Central memory CD8-positive, alpha-beta T cell (primary cell): Measurements from ENCODE around the gene WNT6.
A peak's percentile ranks its signal among the peaks of the same experiment; 100 is the strongest.

Experiments used
- ATAC-seq: fragments of 150-1000 bp; cut with Tn5 transposase; replicated peaks from 2 replicates; pipeline ENCODE4 v1.10.0; 2022; ENCODE audit warnings: mild to moderate bottlenecking, moderate FRiP score, moderate number of reproducible peaks; ENCODE audit not compliant: poor library complexity, severe bottlenecking; ENCODE audit errors: extremely low read depth
- DNase-seq, 2 donors: peaks; one replicate each; pipeline ENCODE4 v3.0.0; 2021; ENCODE audit warnings: low spot score in 2 of 2
- H3K27ac Mint-ChIP-seq: one replicate; pipeline ENCODE4 v1.8.0; 2022; ENCODE audit warnings: low read depth, mild to moderate bottlenecking, moderate library complexity, mixed read lengths
- H3K27me3 Mint-ChIP-seq: one replicate; pipeline ENCODE4 v1.8.0; 2022; ENCODE audit warnings: mixed read lengths
- H3K36me3 Mint-ChIP-seq: one replicate; pipeline ENCODE4 v1.8.0; 2022; ENCODE audit warnings: mild to moderate bottlenecking, moderate library complexity, mixed read lengths; ENCODE audit not compliant: insufficient read depth
- H3K4me1 Mint-ChIP-seq: one replicate; pipeline ENCODE4 v1.8.0; 2022; ENCODE audit warnings: mixed read lengths
- H3K4me3 Mint-ChIP-seq: one replicate; pipeline ENCODE4 v1.8.0; 2022; ENCODE audit warnings: mild to moderate bottlenecking, moderate library complexity, mixed read lengths
- H3K9me3 Mint-ChIP-seq: one replicate; pipeline ENCODE4 v1.8.0; 2022; ENCODE audit warnings: mixed read lengths

The WNT6 gene

GRCh38 chr2:218865999-218866398 lies 6.4 kb downstream of the WNT6 start:
- Mint-ChIP-seq H3K4me3 (no peak overlapping the region), H3K4me1 (peaks cover 9% of the 10 kb centered on the region), H3K9me3 (no peaks in the 10 kb centered on the region)

GRCh38 chr2:218867900-218868299 lies 8.3 kb downstream of the WNT6 start:
- Mint-ChIP-seq H3K27me3 (peaks cover 74% of the 10 kb centered on the region), H3K27ac (no peak overlapping the region), H3K4me1 (peaks cover 23% of the 10 kb centered on the region), H3K4me3 (no peak overlapping the region), H3K36me3 (peaks cover 3% of the 10 kb centered on the region), H3K9me3 (no peaks in the 10 kb centered on the region)
- DNase-seq (no peak), ATAC-seq (no peak)

More at GRCh38 chr2:218865999-218866398, 6.4 kb downstream of the WNT6 start:
- ATAC-seq (no peak), DNase-seq (no peak)
- Mint-ChIP-seq H3K27ac (no peak overlapping the region), H3K27me3 (peaks cover 75% of the 10 kb centered on the region), H3K36me3 (no peaks in the 10 kb centered on the region)

- ATAC-seq (no peak), DNase-seq (no peak)
- H3K4me1 Mint-ChIP-seq = peaks cover 27% of the 10 kb centered on the region
- peaks cover 69% of the 10 kb centered on the region for H3K27me3 Mint-ChIP-seq
- H3K27ac Mint-ChIP-seq = no peak overlapping the region
- H3K36me3 Mint-ChIP-seq = peaks cover 3% of the 10 kb centered on the region
- no peaks in the 10 kb centered on the region for H3K9me3 Mint-ChIP-seq
- H3K4me3 Mint-ChIP-seq = no peak overlapping the region
Observed at GRCh38 chr2:218869064-218869463, 9.5 kb downstream of the WNT6 start.

DNA sequence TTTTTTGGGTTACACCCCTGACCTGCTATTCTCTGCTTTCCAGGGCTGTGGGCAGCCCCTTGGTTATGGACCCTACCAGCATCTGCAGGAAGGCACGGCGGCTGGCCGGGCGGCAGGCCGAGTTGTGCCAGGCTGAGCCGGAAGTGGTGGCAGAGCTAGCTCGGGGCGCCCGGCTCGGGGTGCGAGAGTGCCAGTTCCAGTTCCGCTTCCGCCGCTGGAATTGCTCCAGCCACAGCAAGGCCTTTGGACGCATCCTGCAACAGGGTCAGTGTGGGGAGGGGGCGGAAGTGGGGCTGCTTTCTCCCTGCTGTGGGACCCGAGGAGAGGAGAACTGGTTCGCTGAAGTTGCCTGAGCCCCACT lies 11.4 kb downstream of the WNT6 start:
- Mint-ChIP-seq H3K4me1 (peaks cover 27% of the 10 kb centered on the region), H3K27me3 (peaks cover 56% of the 10 kb centered on the region), H3K27ac (no peak overlapping the region), H3K36me3 (peaks cover 3% of the 10 kb centered on the region), H3K9me3 (no peaks in the 10 kb centered on the region), H3K4me3 (peak overlapping the region; percentile 70)
- DNase-seq (no peak), ATAC-seq (peak; percentile 12)

DNA sequence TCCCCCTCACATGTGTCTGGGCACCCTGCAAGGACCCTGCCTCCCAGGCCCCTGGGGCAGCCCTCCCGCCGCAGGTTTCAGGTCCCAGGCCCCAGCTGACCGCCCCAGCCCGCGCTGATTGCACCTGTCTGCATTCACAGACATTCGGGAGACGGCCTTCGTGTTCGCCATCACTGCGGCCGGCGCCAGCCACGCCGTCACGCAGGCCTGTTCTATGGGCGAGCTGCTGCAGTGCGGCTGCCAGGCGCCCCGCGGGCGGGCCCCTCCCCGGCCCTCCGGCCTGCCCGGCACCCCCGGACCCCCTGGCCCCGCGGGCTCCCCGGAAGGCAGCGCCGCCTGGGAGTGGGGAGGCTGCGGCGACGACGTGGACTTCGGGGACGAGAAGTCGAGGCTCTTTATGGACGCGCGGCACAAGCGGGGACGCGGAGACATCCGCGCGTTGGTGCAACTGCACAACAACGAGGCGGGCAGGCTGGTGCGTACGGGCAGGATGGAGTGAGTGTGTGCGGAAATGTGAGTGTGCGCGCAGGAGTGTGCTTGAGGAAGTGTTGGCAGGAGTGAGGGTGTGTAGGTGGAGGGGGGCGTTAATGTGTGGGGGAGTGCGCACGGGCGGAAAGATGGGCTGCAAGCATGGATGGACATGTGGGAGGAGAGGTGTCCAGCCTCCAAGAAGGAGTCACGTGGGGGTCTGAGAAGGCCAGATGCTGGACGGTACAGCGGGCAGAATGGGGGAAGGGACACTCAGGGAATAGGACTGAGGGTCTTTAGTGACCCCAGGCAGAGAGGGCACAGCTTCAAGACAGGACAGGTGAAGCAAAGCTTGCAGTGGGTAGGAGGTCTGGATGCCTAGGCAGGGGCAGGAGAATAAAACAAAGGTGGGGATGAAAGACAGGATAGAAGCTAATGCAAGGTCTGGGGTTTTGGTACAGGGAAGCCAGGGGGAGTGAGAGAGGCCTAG lies 12.0 kb downstream of the WNT6 start:
- ATAC-seq = peak; percentile 42
- H3K9me3 Mint-ChIP-seq = no peaks in the 10 kb centered on the region
- peak overlapping the region; percentile 3 for H3K27ac Mint-ChIP-seq

GRCh38 chr2:218872645-218873358 lies 13.2 kb downstream of the WNT6 start:
- no peak for DNase-seq
- no peaks in the 10 kb centered on the region for H3K9me3 Mint-ChIP-seq
- ATAC-seq = no peak
- H3K4me3 Mint-ChIP-seq = peak overlapping the region; percentile 12
- H3K27ac Mint-ChIP-seq = no peak overlapping the region
- H3K27me3 Mint-ChIP-seq = peaks cover 43% of the 10 kb centered on the region
- peaks cover 5% of the 10 kb centered on the region for H3K36me3 Mint-ChIP-seq
- H3K4me1 Mint-ChIP-seq = peaks cover 35% of the 10 kb centered on the region

More for the DNA sequence above, 12.0 kb downstream of the WNT6 start:
- Mint-ChIP-seq H3K27me3 (peaks cover 50% of the 10 kb centered on the region), H3K36me3 (peaks cover 3% of the 10 kb centered on the region), H3K4me3 (peak overlapping the region; percentile 70), H3K4me1 (peaks cover 30% of the 10 kb centered on the region)
- no peak for DNase-seq

DNA sequence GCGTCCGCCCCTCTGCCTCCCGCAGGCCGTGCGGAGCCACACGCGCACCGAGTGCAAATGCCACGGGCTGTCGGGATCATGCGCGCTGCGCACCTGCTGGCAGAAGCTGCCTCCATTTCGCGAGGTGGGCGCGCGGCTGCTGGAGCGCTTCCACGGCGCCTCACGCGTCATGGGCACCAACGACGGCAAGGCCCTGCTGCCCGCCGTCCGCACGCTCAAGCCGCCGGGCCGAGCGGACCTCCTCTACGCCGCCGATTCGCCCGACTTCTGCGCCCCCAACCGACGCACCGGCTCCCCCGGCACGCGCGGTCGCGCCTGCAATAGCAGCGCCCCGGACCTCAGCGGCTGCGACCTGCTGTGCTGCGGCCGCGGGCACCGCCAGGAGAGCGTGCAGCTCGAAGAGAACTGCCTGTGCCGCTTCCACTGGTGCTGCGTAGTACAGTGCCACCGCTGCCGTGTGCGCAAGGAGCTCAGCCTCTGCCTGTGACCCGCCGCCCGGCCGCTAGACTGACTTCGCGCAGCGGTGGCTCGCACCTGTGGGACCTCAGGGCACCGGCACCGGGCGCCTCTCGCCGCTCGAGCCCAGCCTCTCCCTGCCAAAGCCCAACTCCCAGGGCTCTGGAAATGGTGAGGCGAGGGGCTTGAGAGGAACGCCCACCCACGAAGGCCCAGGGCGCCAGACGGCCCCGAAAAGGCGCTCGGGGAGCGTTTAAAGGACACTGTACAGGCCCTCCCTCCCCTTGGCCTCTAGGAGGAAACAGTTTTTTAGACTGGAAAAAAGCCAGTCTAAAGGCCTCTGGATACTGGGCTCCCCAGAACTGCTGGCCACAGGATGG lies 14.0 kb downstream of the WNT6 start:
- DNase-seq (no peak), ATAC-seq (no peak)
- H3K27ac Mint-ChIP-seq = no peak overlapping the region
- no peaks in the 10 kb centered on the region for H3K9me3 Mint-ChIP-seq
- H3K4me3 Mint-ChIP-seq = peak overlapping the region; percentile 12
- peaks cover 35% of the 10 kb centered on the region for H3K4me1 Mint-ChIP-seq
- H3K36me3 Mint-ChIP-seq = peaks cover 5% of the 10 kb centered on the region
- H3K27me3 Mint-ChIP-seq = peaks cover 43% of the 10 kb centered on the region

- Mint-ChIP-seq H3K4me3 (no peak overlapping the region), H3K9me3 (no peaks in the 10 kb centered on the region), H3K4me1 (peaks cover 43% of the 10 kb centered on the region), H3K27ac (no peak overlapping the region), H3K27me3 (peaks cover 27% of the 10 kb centered on the region), H3K36me3 (peaks cover 13% of the 10 kb centered on the region)
- no peak for DNase-seq
- ATAC-seq = no peak
Observed at GRCh38 chr2:218875692-218876246, 16.2 kb downstream of the WNT6 start.

- Mint-ChIP-seq H3K4me1 (peaks cover 40% of the 10 kb centered on the region), H3K36me3 (peaks cover 13% of the 10 kb centered on the region), H3K9me3 (no peaks in the 10 kb centered on the region), H3K27me3 (peaks cover 19% of the 10 kb centered on the region), H3K27ac (no peak overlapping the region), H3K4me3 (no peak overlapping the region)
- ATAC-seq (no peak), DNase-seq (peak; percentile 71 to 72)
Observed at GRCh38 chr2:218876562-218877219, 17.1 kb downstream of the WNT6 start.

- ATAC-seq (no peak), DNase-seq (no peak)
- Mint-ChIP-seq H3K36me3 (peaks cover 10% of the 10 kb centered on the region), H3K27ac (no peak overlapping the region), H3K4me3 (no peak overlapping the region), H3K4me1 (peaks cover 36% of the 10 kb centered on the region), H3K27me3 (peaks cover 13% of the 10 kb centered on the region), H3K9me3 (no peaks in the 10 kb centered on the region)
Observed at GRCh38 chr2:218877331-218877730, 17.7 kb downstream of the WNT6 start.

DNA sequence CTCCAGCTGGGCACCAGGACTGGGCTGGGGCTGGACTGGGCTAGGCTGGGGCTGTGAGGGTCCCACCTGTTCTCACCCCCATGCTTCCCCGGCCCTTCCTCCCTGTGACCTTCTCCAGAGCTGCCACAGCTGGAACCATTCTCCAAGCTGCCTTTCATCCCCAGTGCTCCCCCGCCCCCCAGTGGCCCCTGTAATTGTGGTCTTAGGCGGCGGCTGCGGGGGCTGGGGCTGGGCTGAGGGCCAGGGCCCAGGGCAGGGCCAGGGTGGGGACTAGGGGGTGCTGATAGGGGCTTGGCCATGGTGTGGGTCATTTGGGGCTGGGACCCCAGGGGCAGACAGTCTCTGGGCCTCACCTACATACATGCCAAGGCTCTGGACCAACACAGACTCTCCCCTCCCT lies 18.3 kb downstream of the WNT6 start:
- H3K27me3 Mint-ChIP-seq = peaks cover 7% of the 10 kb centered on the region
- peaks cover 36% of the 10 kb centered on the region for H3K4me1 Mint-ChIP-seq
- ATAC-seq = no peak
- H3K27ac Mint-ChIP-seq = no peak overlapping the region
- no peak overlapping the region for H3K4me3 Mint-ChIP-seq
- peaks cover 10% of the 10 kb centered on the region for H3K36me3 Mint-ChIP-seq
- H3K9me3 Mint-ChIP-seq = no peaks in the 10 kb centered on the region
- DNase-seq = no peak
